ENCODE data around the gene GNPTAB.

GNPTAB gene

GRCh38 chr12:101804409-101804808, 26.4 kb downstream of the GNPTAB start:
- no peak for DNase-seq (ENCODE audit: low read depth in 3 of 3)

DNA sequence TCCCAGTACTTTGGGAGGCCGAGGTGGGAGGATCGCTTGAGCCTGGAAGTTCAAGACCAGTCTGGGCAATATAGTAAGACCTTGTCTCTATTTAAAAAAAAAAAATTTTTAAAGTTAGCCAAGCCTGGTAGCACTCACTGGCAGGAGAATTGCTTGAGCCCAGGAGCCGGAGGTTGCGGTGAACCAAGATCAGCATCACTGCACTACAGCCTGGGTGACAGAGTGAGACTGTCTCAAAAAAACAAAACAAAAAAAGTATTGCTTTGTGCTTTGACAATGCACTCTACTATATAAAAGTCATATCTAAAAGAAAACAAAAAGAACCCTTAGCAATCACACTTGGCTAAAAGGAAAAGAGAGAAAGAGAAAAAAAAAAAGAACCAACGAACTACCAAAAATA, 26.8 kb downstream of the GNPTAB start:
- no peak for DNase-seq (ENCODE audit: low read depth in 3 of 3)

DNA sequence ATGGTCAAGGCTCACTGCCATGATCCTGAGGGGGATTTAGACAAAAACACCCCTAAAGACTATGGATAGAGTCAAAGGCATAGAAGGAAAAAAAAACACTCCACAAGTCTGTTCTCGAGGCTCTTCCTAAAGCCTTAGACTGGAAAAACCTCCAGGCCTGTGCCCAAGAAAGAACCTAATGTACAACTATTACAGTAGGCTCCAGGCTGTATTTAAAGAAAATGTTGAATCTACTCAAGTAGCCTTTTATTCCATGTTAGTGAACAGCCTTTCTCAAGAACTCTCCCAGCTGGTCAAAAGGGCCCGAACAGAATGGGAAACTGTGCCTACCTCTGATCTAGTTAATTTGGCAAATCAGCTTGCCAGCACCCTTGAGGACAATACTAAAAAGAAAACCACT, 28.3 kb downstream of the GNPTAB start:
- DNase-seq (ENCODE audit: low read depth in 3 of 3): no peak

- no peak for DNase-seq (ENCODE audit: low read depth in 3 of 3)
Observed at GRCh38 chr12:101799774-101800173, 31.0 kb downstream of the GNPTAB start.

DNA sequence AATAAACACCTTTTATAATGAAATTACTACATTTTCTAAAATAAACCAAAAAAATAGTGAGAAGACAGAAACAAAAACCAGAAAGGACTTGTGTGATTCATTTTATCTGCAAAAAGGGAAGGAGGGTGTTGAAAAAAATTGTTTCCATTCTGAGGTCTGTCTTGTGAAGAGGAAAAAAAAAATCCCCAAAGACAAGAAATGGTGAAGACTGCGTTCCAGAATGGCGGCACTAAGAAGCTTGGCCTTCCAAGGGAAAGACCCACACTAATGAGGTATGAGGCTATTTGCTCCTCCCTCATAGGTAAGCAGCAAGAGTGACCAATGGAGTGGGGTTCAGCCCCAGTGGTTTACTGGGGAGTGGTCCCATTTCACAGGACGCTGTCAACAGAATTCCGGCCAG, 35.0 kb downstream of the GNPTAB start:
- no peak for DNase-seq (ENCODE audit: low read depth in 3 of 3)

DNA sequence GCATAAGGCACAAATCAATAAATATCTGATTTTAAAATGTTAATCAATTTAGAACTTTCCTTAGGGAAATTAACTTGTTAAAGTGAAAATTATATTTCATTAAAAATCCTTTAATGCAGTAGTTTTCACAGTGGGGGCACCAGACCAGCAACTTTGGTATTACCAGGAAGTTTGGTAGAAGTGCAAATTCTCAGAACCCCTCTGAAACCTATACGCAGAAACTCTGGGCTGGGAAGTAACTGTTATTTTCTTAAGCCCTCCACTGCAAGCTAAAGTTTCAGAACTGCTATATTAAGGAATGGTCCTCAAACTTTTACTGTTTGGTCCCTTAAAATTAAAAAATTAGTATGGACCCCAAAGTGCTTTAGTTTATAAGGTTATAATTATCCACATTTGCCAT, 35.7 kb downstream of the GNPTAB start:
- no peak for DNase-seq (ENCODE audit: low read depth in 3 of 3)

DNA sequence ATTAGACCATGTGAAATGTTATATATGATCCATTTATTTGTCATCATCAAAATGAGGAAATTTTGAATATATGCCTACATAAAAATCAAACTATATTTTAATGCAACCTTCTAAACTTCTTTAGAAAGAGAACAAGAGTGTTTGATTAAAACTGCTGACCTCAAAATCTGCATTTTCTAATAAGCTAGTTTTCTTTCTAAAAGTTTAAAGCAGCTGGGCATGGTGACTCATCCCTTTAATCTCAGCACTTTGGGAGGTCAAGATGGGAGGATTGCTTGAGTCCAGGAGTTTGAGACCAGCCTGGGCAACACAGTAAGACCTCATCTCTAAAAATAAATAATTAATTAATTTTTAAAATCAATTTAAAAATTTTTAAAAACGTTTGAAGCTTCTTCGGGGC, 36.2 kb downstream of the GNPTAB start:
- DNase-seq (ENCODE audit: low read depth in 3 of 3): no peak

GRCh38 chr12:101793401-101793800, 37.4 kb downstream of the GNPTAB start:
- DNase-seq (ENCODE audit: low read depth in 3 of 3): no peak

DNA sequence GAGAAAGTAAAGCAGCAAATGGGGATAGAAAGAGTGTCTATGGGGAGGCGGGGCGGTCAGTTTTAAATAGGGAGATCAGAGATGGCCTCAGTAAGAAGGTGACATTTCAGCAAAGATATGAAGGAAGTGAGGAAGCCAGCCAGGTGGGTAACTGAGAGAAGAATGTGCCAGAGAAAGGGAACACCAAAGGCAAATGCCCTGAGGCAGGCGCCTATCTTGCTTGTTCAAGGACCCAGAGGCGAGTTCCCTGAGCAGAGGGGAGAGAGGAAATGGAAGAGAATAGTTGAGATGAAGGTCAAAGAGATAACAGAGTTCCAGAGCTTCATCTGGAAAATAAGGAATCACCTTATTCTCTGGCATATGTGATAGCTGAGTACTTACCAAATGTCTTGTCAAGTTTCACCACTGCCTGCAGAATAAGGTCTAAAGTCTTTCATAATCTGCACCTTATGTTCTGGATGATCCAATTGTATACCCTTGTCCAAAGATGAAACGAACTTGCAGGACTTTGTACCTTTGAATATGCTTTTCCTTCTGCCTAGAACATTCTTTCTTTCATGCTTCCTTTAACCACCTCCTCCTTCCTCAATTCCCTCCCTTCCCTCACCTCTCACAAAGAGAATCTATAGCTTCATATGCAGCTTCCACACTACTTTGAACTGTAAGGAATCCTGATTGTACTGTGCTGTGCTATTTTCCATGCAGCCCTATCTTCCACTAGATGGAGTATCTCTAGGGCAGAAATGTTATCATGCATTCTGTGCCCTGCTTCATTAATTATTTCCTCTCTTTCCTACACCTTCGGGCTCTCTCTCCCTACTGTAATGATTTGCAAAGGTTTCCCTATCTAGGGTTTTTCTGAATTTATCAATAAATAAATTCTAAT, 38.5 kb downstream of the GNPTAB start:
- DNase-seq (ENCODE audit: low read depth in 3 of 3): no peak

DNA sequence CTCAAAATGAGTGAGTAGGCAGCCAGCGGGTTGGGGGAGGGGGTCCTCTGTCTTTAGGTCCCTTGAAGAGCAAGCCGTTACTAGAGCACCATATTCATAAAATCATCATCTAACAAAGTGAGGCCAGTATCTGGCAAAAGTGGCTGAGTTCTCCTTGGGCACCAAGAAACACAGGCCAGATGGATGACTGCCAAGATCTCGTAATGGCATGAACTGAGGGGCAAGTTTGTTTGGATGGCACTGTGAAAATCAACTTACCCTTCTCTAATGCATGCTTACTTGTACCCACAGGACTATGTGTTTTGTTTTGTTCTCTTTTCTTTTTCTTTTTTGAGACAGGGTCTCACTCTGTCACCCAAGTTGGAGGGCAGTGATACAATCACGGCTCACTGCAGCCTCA, 41.6 kb downstream of the GNPTAB start:
- no peak for DNase-seq (ENCODE audit: low read depth in 3 of 3)

- no peak for DNase-seq (ENCODE audit: low read depth in 3 of 3)
Observed at GRCh38 chr12:101785671-101786070, 45.1 kb downstream of the GNPTAB start.

GRCh38 chr12:101784376-101784775, 46.4 kb downstream of the GNPTAB start:
- no peak for DNase-seq (ENCODE audit: low read depth in 3 of 3)

GRCh38 chr12:101783838-101784237, 46.9 kb downstream of the GNPTAB start:
- DNase-seq (ENCODE audit: low read depth in 3 of 3): no peak

DNA sequence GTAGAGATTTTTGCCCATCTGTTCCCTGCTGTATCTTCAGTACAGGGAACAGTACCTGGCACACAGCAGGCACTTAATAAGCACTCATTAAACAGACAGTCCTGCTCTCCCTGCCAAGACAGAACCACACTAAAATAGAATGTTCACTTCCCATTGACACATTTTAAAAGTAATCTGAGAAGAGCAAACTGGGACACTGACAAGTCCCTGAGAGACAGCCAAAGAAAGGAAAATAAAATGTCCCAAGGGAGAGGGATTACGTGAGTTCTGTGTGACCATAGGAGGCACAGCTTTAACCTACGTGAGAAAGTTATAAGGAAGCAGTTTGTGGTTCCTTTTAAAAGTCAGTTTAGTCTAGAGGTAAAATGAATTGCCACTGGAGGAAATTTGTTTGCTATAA, 47.6 kb downstream of the GNPTAB start:
- DNase-seq (ENCODE audit: low read depth in 3 of 3): no peak

GRCh38 chr12:101782273-101782731, 48.5 kb downstream of the GNPTAB start:
- no peak for DNase-seq (ENCODE audit: low read depth in 3 of 3)

GRCh38 chr12:101781834-101782233, 48.9 kb downstream of the GNPTAB start:
- no peak for DNase-seq (ENCODE audit: low read depth in 3 of 3)

DNA sequence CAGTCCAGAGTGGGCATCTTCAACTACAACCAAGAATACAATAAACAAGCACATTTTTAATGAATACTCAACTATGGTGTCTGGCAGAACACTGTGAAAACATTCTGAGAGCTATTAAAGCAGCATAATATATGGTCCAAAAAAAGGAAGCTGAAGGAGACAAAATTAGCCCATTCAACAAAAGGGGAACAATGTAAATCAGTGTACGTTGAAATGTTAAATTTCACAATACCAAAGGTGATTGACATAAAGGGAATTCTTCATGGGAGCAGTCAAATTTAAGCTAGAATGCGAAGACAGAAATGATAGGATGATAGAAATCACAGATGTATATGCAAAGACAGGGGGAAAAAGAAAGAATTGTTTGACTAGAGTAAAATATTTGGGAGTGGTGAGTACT, 50.2 kb downstream of the GNPTAB start:
- DNase-seq (ENCODE audit: low read depth in 3 of 3): no peak

DNA sequence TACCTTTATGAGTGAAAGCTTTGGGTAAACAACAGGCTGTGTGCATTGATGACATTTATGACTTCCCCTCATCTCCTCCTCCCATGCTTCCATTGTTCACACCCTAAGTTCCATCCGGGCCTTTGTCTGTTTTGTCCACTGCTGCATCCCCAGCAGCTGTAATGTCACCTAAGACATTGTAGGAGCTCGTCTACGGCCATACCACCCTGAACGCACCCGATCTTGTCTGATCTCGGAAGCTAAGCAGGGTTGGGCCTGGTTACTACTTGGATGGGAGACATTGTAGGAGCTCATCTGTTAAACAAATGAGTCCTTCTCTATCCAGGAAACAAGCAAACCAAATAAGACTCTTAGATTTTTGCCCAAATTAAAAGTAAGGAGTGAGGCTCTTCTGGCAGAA, 51.1 kb downstream of the GNPTAB start:
- no peak for DNase-seq (ENCODE audit: low read depth in 3 of 3)

DNA sequence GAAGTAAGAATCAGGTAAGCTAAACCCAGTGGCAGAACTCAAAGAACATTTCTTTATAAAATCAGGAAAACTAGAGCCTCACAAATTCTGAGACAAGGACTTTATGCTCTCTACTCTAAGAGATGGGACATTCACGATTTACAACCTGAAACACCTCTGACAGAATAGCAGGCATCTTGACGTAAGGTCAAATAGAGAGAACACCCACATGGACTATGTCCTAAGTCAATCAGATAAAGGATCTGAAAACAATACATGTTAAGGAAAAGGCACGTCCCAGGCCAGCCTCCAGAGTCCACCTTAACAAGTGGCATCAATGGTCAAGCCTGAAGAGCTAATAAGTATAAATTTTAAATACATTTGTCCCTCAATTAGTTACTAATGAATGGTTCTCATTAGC, 51.6 kb downstream of the GNPTAB start:
- no peak for DNase-seq (ENCODE audit: low read depth in 3 of 3)

DNA sequence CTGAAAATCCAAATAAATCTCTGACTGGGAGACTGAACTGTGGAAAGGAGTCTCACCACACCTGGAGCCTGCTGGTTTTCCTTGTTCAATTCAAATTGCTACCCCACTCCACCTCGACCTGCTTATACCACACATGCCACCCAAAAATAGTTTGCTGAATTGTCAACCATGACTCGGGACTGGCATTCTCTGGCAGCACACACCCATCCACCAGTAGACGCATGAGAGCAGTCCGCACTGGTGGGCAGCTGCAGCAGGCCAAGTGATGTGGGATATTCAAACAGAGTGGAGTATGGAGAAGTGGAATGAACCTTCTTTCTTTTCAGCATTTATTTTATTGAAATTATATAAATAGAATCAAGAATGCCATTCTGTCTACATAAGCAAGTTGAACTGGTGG, 52.8 kb downstream of the GNPTAB start:
- DNase-seq (ENCODE audit: low read depth in 3 of 3): no peak

GRCh38 chr12:101777485-101777884, 53.3 kb downstream of the GNPTAB start:
- no peak for DNase-seq (ENCODE audit: low read depth in 3 of 3)

DNA sequence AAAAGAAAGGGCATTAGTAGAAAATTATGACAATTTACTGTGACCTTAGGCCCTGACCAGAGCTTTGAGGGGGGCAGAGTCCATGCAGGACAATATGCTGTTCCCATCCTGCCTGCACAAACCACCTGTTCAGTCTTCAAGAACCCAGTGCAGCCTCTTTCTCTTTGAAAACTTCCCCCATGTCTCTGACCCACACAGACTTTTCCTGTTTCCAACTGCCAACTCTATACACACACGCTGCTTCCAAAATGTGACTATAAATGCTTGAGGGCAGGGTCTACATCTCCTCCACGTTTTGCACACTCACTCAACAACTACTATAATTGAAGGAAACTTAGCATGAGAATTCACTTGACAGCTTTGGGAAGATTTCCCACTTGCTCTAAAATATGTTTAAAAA, 54.9 kb downstream of the GNPTAB start:
- no peak for DNase-seq (ENCODE audit: low read depth in 3 of 3)

DNA sequence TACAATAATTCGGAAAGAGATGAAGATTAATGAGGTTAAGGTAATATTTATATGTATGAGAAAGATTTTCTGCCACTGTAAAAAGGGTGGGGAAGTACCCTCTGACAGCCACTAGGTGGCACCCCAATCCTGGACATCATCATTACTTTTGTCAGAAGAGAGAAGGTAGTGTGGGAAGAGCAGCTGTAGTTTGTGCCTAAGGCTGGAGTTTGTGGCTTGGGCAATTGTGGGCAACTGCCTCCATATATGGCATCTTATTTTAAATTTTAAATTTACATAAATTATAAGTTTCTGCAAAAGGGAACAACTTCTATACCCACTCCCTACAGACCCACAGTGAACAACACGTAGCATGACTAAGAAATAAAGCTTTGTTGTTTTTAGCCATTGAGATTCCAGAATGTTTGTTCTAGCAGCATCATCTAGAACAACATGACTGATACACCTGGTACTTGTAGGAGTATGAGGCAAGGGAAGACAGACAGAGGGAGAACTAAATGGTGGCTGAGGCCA, 57.1 kb downstream of the GNPTAB start:
- DNase-seq (ENCODE audit: low read depth in 3 of 3): peak; percentile 19 to 37 (median 35)

Data from stimulated activated CD4-positive, alpha-beta T cell treated with anti-CD3 and anti-CD28 coated beads, TNF-alpha, amount 100 ng/mL, for 48 hours (primary cell).